GM23338 (cell line): ENCODE data around the gene PDZD7. TPM values are rescaled to one million over a fixed set of nuclear protein-coding genes. Genes with fewer than 3 reads are reported as not detected.
A peak's percentile ranks its signal among the peaks of the same experiment; 100 is the strongest.

Source experiments
- ATAC-seq: fragments of 200-7000 bp; cut with Tn5 transposase; 3 replicates; pipeline ENCODE4 v1.9.1; 2020
- DNase-seq: peaks from one replicate; pipeline ENCODE4 v3.0.0-alpha.2; 2015; ENCODE audit warnings: low spot score
- H2AFZ ChIP-seq: fragments of 200-600 bp; sonication (generic); 2 replicates; pipeline ENCODE4 v1.8.0; 2016; ENCODE audit warnings: antibody characterized with exemption, mild to moderate bottlenecking, moderate library complexity
- H3F3A ChIP-seq: fragments of 200-600 bp; sonication (generic); replicated peaks from 2 replicates; pipeline ENCODE4 v1.8.0; 2017; ENCODE audit warnings: antibody characterized with exemption, mixed run types, low read depth
- H3K27ac ChIP-seq: fragments of 200-600 bp; sonication (generic); 2 replicates; pipeline ENCODE4 v1.6.1; 2016; ENCODE audit warnings: low read depth
- H3K27me3 ChIP-seq: fragments of 200-600 bp; sonication (generic); 2 replicates; pipeline ENCODE4 v1.8.0; 2016; ENCODE audit warnings: mild to moderate bottlenecking, mixed run types, moderate library complexity; ENCODE audit not compliant: insufficient read depth
- H3K36me3 ChIP-seq: fragments of 200-600 bp; sonication (generic); 2 replicates; pipeline ENCODE4 v1.8.0; 2016; ENCODE audit warnings: mild to moderate bottlenecking; ENCODE audit not compliant: insufficient read depth
- H3K4me1 ChIP-seq: fragments of 200-600 bp; sonication (generic); 2 replicates; pipeline ENCODE4 v1.8.0; 2016; ENCODE audit warnings: mild to moderate bottlenecking, moderate library complexity; ENCODE audit not compliant: insufficient read depth
- H3K4me2 ChIP-seq: fragments of 200-600 bp; sonication (generic); 2 replicates; pipeline ENCODE4 v1.7.1; 2017; ENCODE audit warnings: mixed run types
- H3K4me3 ChIP-seq: fragments of 200-600 bp; sonication (generic); 2 replicates; pipeline ENCODE4 v1.6.1; 2016; ENCODE audit warnings: mixed run types
- H3K79me2 ChIP-seq: fragments of 200-600 bp; sonication (generic); replicated peaks from 2 replicates; pipeline ENCODE4 v1.8.0; 2017; ENCODE audit warnings: mild to moderate bottlenecking; ENCODE audit not compliant: insufficient read depth
- H3K9me2 ChIP-seq: fragments of 200-600 bp; sonication (generic); 2 replicates; pipeline ENCODE4 v1.8.0; 2017; ENCODE audit not compliant: insufficient read depth
- H4K20me1 ChIP-seq: fragments of 200-600 bp; sonication (generic); replicated peaks from 2 replicates; pipeline ENCODE4 v1.8.0; 2017; ENCODE audit warnings: mild to moderate bottlenecking; ENCODE audit not compliant: insufficient read depth
- H3K27ac Mint-ChIP-seq: 2 replicates; pipeline ENCODE4 v1.8.0; 2020; ENCODE audit warnings: inconsistent platforms, mild to moderate bottlenecking, moderate library complexity, mixed read lengths
- H3K27me3 Mint-ChIP-seq: 3 replicates; pipeline ENCODE4 v1.8.0; 2022; ENCODE audit warnings: low read depth, mild to moderate bottlenecking, moderate library complexity, mixed read lengths, inconsistent platforms; ENCODE audit not compliant: insufficient read depth, poor library complexity
- H3K36me3 Mint-ChIP-seq: 3 replicates; pipeline ENCODE4 v1.8.0; 2021; ENCODE audit warnings: low read depth, mild to moderate bottlenecking, inconsistent platforms, moderate library complexity, mixed read lengths
- H3K4me1 Mint-ChIP-seq: 3 replicates; pipeline ENCODE4 v1.8.0; 2020; ENCODE audit warnings: mild to moderate bottlenecking, inconsistent platforms, mixed read lengths
- H3K4me3 Mint-ChIP-seq: 3 replicates; pipeline ENCODE4 v1.8.0; 2021; ENCODE audit warnings: moderate library complexity, mild to moderate bottlenecking, inconsistent platforms, mixed read lengths
- H3K9me3 Mint-ChIP-seq: 3 replicates; pipeline ENCODE4 v1.8.0; 2020; ENCODE audit warnings: moderate library complexity, mild to moderate bottlenecking, inconsistent platforms, mixed read lengths
- CREB1 ChIP-seq: fragments of 250-450 bp; sonication (Bioruptor Pico); IDR thresholded peaks from 2 replicates; pipeline ENCODE4 v1.5.0; 2020; ENCODE audit warnings: low read depth, mild to moderate bottlenecking, moderate library complexity
- ETS1 ChIP-seq: IDR thresholded peaks from 2 replicates; pipeline ENCODE4 v1.6.1; 2016; ENCODE audit warnings: antibody characterized with exemption
- EZH2 ChIP-seq: fragments of 200-600 bp; sonication (generic); IDR thresholded peaks from one replicate; pipeline ENCODE4 v1.8.0; 2017; ENCODE audit warnings: antibody characterized with exemption, mild to moderate bottlenecking, low read depth; ENCODE audit not compliant: unreplicated experiment
- EZH2phosphoT487 ChIP-seq: fragments of 200-600 bp; sonication (generic); IDR thresholded peaks from one replicate; pipeline ENCODE4 v1.8.1; 2018; ENCODE audit warnings: antibody characterized with exemption; ENCODE audit not compliant: unreplicated experiment
- JUNB ChIP-seq: IDR thresholded peaks from one replicate; pipeline ENCODE4 v1.6.1; 2016; ENCODE audit warnings: antibody characterized with exemption; ENCODE audit not compliant: unreplicated experiment
- NANOG ChIP-seq: IDR thresholded peaks from 2 replicates; pipeline ENCODE4 v1.6.1; 2016; ENCODE audit warnings: antibody characterized with exemption, borderline replicate concordance
- POLR2AphosphoS5 ChIP-seq: IDR thresholded peaks from 2 replicates; pipeline ENCODE4 v1.6.1; 2016; ENCODE audit warnings: antibody characterized with exemption, low read depth
- STAT1 ChIP-seq: IDR thresholded peaks from one replicate; pipeline ENCODE4 v1.6.1; 2016; ENCODE audit warnings: antibody characterized with exemption; ENCODE audit not compliant: unreplicated experiment
- ZNF114 ChIP-seq: fragments of 250-450 bp; sonication (Bioruptor Pico); IDR thresholded peaks from 2 replicates; pipeline ENCODE4 v1.5.0; 2020; ENCODE audit warnings: mild to moderate bottlenecking, moderate library complexity
- ZNF331 ChIP-seq: fragments of 250-450 bp; sonication (Bioruptor Pico); IDR thresholded peaks from 2 replicates; pipeline ENCODE4 v1.5.0; 2020; ENCODE audit warnings: low read depth, mild to moderate bottlenecking, moderate library complexity
- polyA plus RNA-seq: library from polyadenylated mRNA; unstranded; fragments of >200 nt; fragmentation: Nextera tagmentation; extraction: Ambion mirVana; gene quantifications from 2 replicates; pipeline ENCODE4 v1.2.1, GENCODE V29; 2016
- total RNA-seq: library from RNA; depleted of rRNA; stranded (reverse); fragments of >200 nt; shearing (Covaris generic); gene quantifications from 2 replicates; pipeline ENCODE4 v1.2.3, GENCODE V29; 2014
- TF ChIP-seq, protein P1 (sequence below), 2 experiments: fragments of 200-600 bp in 1 of 2; sonication (generic) in 1 of 2; conservative IDR thresholded peaks; 2 replicates each; pipeline versions ENCODE4 v1.5.1 to v1.6.1; 2016 to 2017; ENCODE audit warnings: antibody characterized with exemption in 2 of 2, low read depth in 2 of 2, mild to moderate bottlenecking in 2 of 2, moderate library complexity in 1 of 2
- TF ChIP-seq, protein P2 (sequence below): IDR thresholded peaks from one replicate; pipeline ENCODE4 v1.6.1; 2018; ENCODE audit warnings: antibody characterized with exemption; ENCODE audit not compliant: unreplicated experiment

PDZD7 gene
- total and polyA plus RNA-seq, 2 experiments from 2014 or later, result 1.7 to 2.3 TPM

GRCh38 chr10:101033276-101033675 lies 2.3 kb upstream of the PDZD7 start:
- no peak overlapping the region for H3K27ac Mint-ChIP-seq
- peaks cover 25% of the 10 kb centered on the region for H3K4me1 Mint-ChIP-seq
- Histone ChIP-seq H3K4me3 (no peak overlapping the region), H3K27ac (no peak overlapping the region), H3K9me2 (no peaks in the 10 kb centered on the region), H3K4me2 (no peak overlapping the region), H4K20me1 (no peaks in the 10 kb centered on the region; the same call in 1 of the 2 replicates), H3K79me2 (no peaks in the 10 kb centered on the region), H2AFZ (no peak overlapping the region), H3K27me3 (peaks cover 60% of the 10 kb centered on the region), H3K36me3 (no peaks in the 10 kb centered on the region), H3F3A (no peaks in the 10 kb centered on the region), H3K4me1 (peaks cover 23% of the 10 kb centered on the region; the same call in 1 of the 2 replicates)
- no peaks in the 10 kb centered on the region for H3K36me3 Mint-ChIP-seq
- H3K4me3 Mint-ChIP-seq, result no peak overlapping the region; the same call in 2 of the 3 replicates
- TF ChIP-seq EZH2, result no peak
- TF ChIP-seq EZH2phosphoT487, result no peak
- no peak for TF ChIP-seq CREB1
- TF ChIP-seq, protein P1, sequence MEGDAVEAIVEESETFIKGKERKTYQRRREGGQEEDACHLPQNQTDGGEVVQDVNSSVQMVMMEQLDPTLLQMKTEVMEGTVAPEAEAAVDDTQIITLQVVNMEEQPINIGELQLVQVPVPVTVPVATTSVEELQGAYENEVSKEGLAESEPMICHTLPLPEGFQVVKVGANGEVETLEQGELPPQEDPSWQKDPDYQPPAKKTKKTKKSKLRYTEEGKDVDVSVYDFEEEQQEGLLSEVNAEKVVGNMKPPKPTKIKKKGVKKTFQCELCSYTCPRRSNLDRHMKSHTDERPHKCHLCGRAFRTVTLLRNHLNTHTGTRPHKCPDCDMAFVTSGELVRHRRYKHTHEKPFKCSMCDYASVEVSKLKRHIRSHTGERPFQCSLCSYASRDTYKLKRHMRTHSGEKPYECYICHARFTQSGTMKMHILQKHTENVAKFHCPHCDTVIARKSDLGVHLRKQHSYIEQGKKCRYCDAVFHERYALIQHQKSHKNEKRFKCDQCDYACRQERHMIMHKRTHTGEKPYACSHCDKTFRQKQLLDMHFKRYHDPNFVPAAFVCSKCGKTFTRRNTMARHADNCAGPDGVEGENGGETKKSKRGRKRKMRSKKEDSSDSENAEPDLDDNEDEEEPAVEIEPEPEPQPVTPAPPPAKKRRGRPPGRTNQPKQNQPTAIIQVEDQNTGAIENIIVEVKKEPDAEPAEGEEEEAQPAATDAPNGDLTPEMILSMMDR (conservative IDR thresholded peaks at IDR 0.05; ENCODE audit: low read depth in 2 of 2), result no peak
- TF ChIP-seq STAT1, result no peak
- TF ChIP-seq JUNB, result no peak
- TF ChIP-seq NANOG, result no peak
- no peak for TF ChIP-seq ETS1
- TF ChIP-seq ZNF114, result no peak
- DNase-seq (no peak), ATAC-seq (no peak)
- H3K9me3 Mint-ChIP-seq, result no peaks in the 10 kb centered on the region
- peaks cover 57% of the 10 kb centered on the region for H3K27me3 Mint-ChIP-seq

GRCh38 chr10:101032637-101033224 lies 1.8 kb upstream of the PDZD7 start:
- H3K36me3 Mint-ChIP-seq, result no peaks in the 10 kb centered on the region; the same call in 2 of the 3 replicates
- no peaks in the 10 kb centered on the region for H3K79me2 ChIP-seq
- no peaks in the 10 kb centered on the region for H3F3A ChIP-seq
- peak overlapping the region; percentile 65 for H3K4me3 Mint-ChIP-seq
- peaks cover 61% of the 10 kb centered on the region for H3K27me3 ChIP-seq
- peaks cover 20% of the 10 kb centered on the region for H3K4me1 Mint-ChIP-seq
- H2AFZ ChIP-seq, result peak overlapping the region; percentile 99
- H3K9me3 Mint-ChIP-seq, result no peaks in the 10 kb centered on the region
- H4K20me1 ChIP-seq, result no peaks in the 10 kb centered on the region; the same call in 1 of the 2 replicates
- H3K4me2 ChIP-seq, result peak overlapping the region; percentile 100
- peaks cover 23% of the 10 kb centered on the region; the same call in 1 of the 2 replicates for H3K4me1 ChIP-seq
- H3K27me3 Mint-ChIP-seq, result peaks cover 52% of the 10 kb centered on the region
- DNase-seq (no peak), ATAC-seq (no peak)
- H3K36me3 ChIP-seq, result no peaks in the 10 kb centered on the region
- peak overlapping the region; percentile 87 for H3K4me3 ChIP-seq
- H3K27ac ChIP-seq, result no peak overlapping the region
- H3K9me2 ChIP-seq, result no peaks in the 10 kb centered on the region
- H3K27ac Mint-ChIP-seq, result no peak overlapping the region
- TF ChIP-seq ZNF114 (no peak), JUNB (no peak), ETS1 (no peak), EZH2phosphoT487 (no peak), ZNF331 (CRISPR knock-in tag) (no peak), NANOG (no peak), EZH2 (no peak), STAT1 (no peak), POLR2AphosphoS5 (no peak), CREB1 (no peak)
- TF ChIP-seq, protein P2, sequence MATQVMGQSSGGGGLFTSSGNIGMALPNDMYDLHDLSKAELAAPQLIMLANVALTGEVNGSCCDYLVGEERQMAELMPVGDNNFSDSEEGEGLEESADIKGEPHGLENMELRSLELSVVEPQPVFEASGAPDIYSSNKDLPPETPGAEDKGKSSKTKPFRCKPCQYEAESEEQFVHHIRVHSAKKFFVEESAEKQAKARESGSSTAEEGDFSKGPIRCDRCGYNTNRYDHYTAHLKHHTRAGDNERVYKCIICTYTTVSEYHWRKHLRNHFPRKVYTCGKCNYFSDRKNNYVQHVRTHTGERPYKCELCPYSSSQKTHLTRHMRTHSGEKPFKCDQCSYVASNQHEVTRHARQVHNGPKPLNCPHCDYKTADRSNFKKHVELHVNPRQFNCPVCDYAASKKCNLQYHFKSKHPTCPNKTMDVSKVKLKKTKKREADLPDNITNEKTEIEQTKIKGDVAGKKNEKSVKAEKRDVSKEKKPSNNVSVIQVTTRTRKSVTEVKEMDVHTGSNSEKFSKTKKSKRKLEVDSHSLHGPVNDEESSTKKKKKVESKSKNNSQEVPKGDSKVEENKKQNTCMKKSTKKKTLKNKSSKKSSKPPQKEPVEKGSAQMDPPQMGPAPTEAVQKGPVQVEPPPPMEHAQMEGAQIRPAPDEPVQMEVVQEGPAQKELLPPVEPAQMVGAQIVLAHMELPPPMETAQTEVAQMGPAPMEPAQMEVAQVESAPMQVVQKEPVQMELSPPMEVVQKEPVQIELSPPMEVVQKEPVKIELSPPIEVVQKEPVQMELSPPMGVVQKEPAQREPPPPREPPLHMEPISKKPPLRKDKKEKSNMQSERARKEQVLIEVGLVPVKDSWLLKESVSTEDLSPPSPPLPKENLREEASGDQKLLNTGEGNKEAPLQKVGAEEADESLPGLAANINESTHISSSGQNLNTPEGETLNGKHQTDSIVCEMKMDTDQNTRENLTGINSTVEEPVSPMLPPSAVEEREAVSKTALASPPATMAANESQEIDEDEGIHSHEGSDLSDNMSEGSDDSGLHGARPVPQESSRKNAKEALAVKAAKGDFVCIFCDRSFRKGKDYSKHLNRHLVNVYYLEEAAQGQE, result no peak
- TF ChIP-seq, protein P1 (conservative IDR thresholded peaks at IDR 0.05; ENCODE audit: low read depth in 2 of 2), result no peak
